Heart left ventricle (tissue), 16 donors: ENCODE measurements around the gene BNIPL. TPM values are rescaled to one million over a fixed set of nuclear protein-coding genes. Genes with fewer than 3 reads are reported as not detected.

Experiments used
- ATAC-seq, 4 donors: fragments of 200-7000 bp; cut with Tn5 transposase; one replicate each; pipeline ENCODE4 v1.9.1; 2020 to 2022; ENCODE audit warnings: moderate library complexity in 4 of 4, mild to moderate bottlenecking in 3 of 4, moderate number of reproducible peaks in 1 of 4
- DNase-seq, 5 donors: peaks; one replicate each; pipeline ENCODE4 v3.0.0-alpha.2; 2020
- H3K27ac ChIP-seq, 12 donors: fragments of 200-600 bp; sonication (generic) in 4 of 12; one replicate each; pipeline versions ENCODE4 v1.5.0 to v1.8.0; 2016 to 2022; ENCODE audit warnings: mild to moderate bottlenecking in 2 of 12
- H3K27me3 ChIP-seq, 9 donors: fragments of 200-600 bp; sonication (generic) in 2 of 9; one replicate each; pipeline versions ENCODE4 v1.5.1 to v1.8.0; 2016 to 2022; ENCODE audit warnings: mild to moderate bottlenecking in 3 of 9
- H3K36me3 ChIP-seq, 9 donors: fragments of 200-600 bp; sonication (generic) in 2 of 9; one replicate each; pipeline versions ENCODE4 v1.5.0 to v1.8.0; 2018 to 2022; ENCODE audit warnings: mild to moderate bottlenecking in 2 of 9
- H3K4me1 ChIP-seq, 12 donors: fragments of 200-600 bp; sonication (generic) in 4 of 12; one replicate each; pipeline versions ENCODE4 v1.5.0 to v1.8.0; 2016 to 2022; ENCODE audit warnings: mild to moderate bottlenecking in 3 of 12
- H3K4me3 ChIP-seq, 12 donors: fragments of 200-600 bp; sonication (generic) in 4 of 12; one replicate each; pipeline versions ENCODE4 v1.5.0 to v1.8.0; 2017 to 2022; ENCODE audit warnings: mild to moderate bottlenecking in 9 of 12, moderate library complexity in 4 of 12
- H3K9me3 ChIP-seq, 12 donors: fragments of 200-600 bp; sonication (generic) in 4 of 12; one replicate each; pipeline versions ENCODE4 v1.5.0 to v1.8.0; 2016 to 2022; ENCODE audit warnings: mild to moderate bottlenecking in 1 of 12
- POLR2A ChIP-seq, 2 donors: fragments of 450-650 bp; IDR thresholded peaks; one replicate each; pipeline ENCODE4 v1.6.1; 2017; ENCODE audit warnings: antibody characterized with exemption in 2 of 2, mild to moderate bottlenecking in 2 of 2, moderate library complexity in 2 of 2
- WGBS, 4 donors: extraction: QIAGEN DNeasy Blood & Tissue Kit in 2 of 4; methylation state at CpG; one replicate each; pipeline versions ENCODE4 v1.1.5 to v1.1.7; 2013 to 2018; 5-methylcytosine and 5-hydroxymethylcytosine counted together
- intact Hi-C, 10 donors: fragments of 100-400 bp; cut with DNase I; formaldehyde crosslinking; loops; one replicate each; pipeline versions ENCODE4 v1.11.1 to v1.14.2; 2022
- polyA plus RNA-seq, 2 donors: library from polyadenylated mRNA; stranded (reverse); fragments of 200-250 nt; gene quantifications; one replicate each; pipeline ENCODE4 v1.2.3, GENCODE V29; 2013
- total RNA-seq, 9 donors: library from RNA; depleted of rRNA in 2 of 9; stranded (reverse); fragments of >200 nt in 2 of 9; fragmentation: NEBNext Ultra II Directional in 3 of 9; extraction: Animal tissue kit (Norgen Biotek cat#: 25700) in 3 of 9; gene quantifications; one replicate each; pipeline versions ENCODE4 v1.1.0 to v1.2.4, GENCODE V29; 2016 to 2023
- TF ChIP-seq, protein P1 (sequence below), 12 donors: fragments of 200-600 bp; sonication (generic) in 4 of 12; IDR thresholded peaks; one replicate each; pipeline versions ENCODE4 v1.5.0 to v1.8.0; 2018 to 2022; ENCODE audit warnings: antibody characterized with exemption in 12 of 12, mild to moderate bottlenecking in 5 of 12
- donor health status: ischemic (EF 13 %, LVEDD 7.1; RV severe dilation, severe dysfunction).
- donor health status: healthy with polysubstance abuse.
- donor health status: DM: no; HTN: yes; CAD: no.
- donor health status: DM: no; HTN: no; CAD: no.
- donor health status: ischemic (EF 25% LVEDD 6.9; RV normal size, moderate dysfunction).
- donor health status: ischemic (EF 25% LVEDD 5.7; RV mildly dilated, moderate dysfunction).
- donor health status: healthy.
- donor health status: DM: yes; HTN: yes; CAD: no.
- donor health status: ischemic (EF 35%, LVEDD 5.7; RV mildly dilated, moderate dysfunction).
- donor health status: nonischemic (EF 11% LVEDD 7.7; RV severe dilation, severe dysfunction).
- donor health status: DM: yes; HTN: yes; CAD: no.
- donor health status: PGD.
- donor health status: ischemic (EF 29% LVEDD 5.4; RV normal size, mild dysfunction).
- donor health status: nonischemic (EF 23%, LVEDD 6.1; RV moderate dilation, normal function).

The BNIPL gene
- total and polyA plus RNA-seq, 11 donors = 0.07 to 0.65 (median 0.38) TPM; not detected in 2

- Histone ChIP-seq H3K4me3 (no peak overlapping the region), H3K9me3 (no peaks in the 10 kb centered on the region), H3K4me1 (peaks cover 3 to 58% (median 28%) of the 10 kb centered on the region in 12 donors), H3K27me3 (no peaks in the 10 kb centered on the region), H3K36me3 (peaks cover 0 to 68% (median 57%) of the 10 kb centered on the region in 9 donors), H3K27ac (peak overlapping the region in 1 of 12 donors; percentile 11)
- TF ChIP-seq, protein P1, sequence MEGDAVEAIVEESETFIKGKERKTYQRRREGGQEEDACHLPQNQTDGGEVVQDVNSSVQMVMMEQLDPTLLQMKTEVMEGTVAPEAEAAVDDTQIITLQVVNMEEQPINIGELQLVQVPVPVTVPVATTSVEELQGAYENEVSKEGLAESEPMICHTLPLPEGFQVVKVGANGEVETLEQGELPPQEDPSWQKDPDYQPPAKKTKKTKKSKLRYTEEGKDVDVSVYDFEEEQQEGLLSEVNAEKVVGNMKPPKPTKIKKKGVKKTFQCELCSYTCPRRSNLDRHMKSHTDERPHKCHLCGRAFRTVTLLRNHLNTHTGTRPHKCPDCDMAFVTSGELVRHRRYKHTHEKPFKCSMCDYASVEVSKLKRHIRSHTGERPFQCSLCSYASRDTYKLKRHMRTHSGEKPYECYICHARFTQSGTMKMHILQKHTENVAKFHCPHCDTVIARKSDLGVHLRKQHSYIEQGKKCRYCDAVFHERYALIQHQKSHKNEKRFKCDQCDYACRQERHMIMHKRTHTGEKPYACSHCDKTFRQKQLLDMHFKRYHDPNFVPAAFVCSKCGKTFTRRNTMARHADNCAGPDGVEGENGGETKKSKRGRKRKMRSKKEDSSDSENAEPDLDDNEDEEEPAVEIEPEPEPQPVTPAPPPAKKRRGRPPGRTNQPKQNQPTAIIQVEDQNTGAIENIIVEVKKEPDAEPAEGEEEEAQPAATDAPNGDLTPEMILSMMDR (IDR thresholded peaks at IDR 0.05) = no peak
- TF ChIP-seq POLR2A (IDR thresholded peaks at IDR 0.05) = no peak
- intact Hi-C loops = no loop called here
- 71 to 78% (median 76%) methylated on average over 17 of the region's 17 CpGs for WGBS, 4 donors
- no peak for ATAC-seq
- DNase-seq = no peak
Measured at GRCh38 chr1:150999051-150999674, 37.2 kb upstream of the BNIPL start.

- no peak for DNase-seq
- WGBS, 4 donors = 86 to 95% (median 91%) methylated on average over 2 of the region's 2 CpGs
- H3K4me1 ChIP-seq = peaks cover 6 to 65% (median 35%) of the 10 kb centered on the region in 12 donors
- no peaks in the 10 kb centered on the region for H3K9me3 ChIP-seq
- H3K4me3 ChIP-seq = no peak overlapping the region
- H3K27ac ChIP-seq = no peak overlapping the region
- intact Hi-C loops = no loop called here
- H3K36me3 ChIP-seq = peaks cover 0 to 68% (median 57%) of the 10 kb centered on the region in 9 donors
- H3K27me3 ChIP-seq = no peaks in the 10 kb centered on the region
- TF ChIP-seq POLR2A (IDR thresholded peaks at IDR 0.05) = no peak
- TF ChIP-seq, protein P1 (IDR thresholded peaks at IDR 0.05) = no peak
- no peak for ATAC-seq
Measured at GRCh38 chr1:150999926-151000325, 36.5 kb upstream of the BNIPL start.

- H3K27ac ChIP-seq = no peak overlapping the region
- ATAC-seq = no peak
- no peaks in the 10 kb centered on the region for H3K9me3 ChIP-seq
- H3K27me3 ChIP-seq = no peaks in the 10 kb centered on the region
- TF ChIP-seq, protein P1 (IDR thresholded peaks at IDR 0.05) = no peak
- no peak for TF ChIP-seq POLR2A (IDR thresholded peaks at IDR 0.05)
- H3K4me1 ChIP-seq = peaks cover 6 to 68% (median 38%) of the 10 kb centered on the region in 12 donors
- WGBS, 4 donors = 91 to 96% (median 95%) methylated on average over 3 of the region's 3 CpGs
- peaks cover 0 to 64% (median 57%) of the 10 kb centered on the region in 9 donors for H3K36me3 ChIP-seq
- DNase-seq = no peak
- no peak overlapping the region for H3K4me3 ChIP-seq
- intact Hi-C loops = no loop called here
Measured at GRCh38 chr1:151000408-151000807, 36.0 kb upstream of the BNIPL start.

DNA sequence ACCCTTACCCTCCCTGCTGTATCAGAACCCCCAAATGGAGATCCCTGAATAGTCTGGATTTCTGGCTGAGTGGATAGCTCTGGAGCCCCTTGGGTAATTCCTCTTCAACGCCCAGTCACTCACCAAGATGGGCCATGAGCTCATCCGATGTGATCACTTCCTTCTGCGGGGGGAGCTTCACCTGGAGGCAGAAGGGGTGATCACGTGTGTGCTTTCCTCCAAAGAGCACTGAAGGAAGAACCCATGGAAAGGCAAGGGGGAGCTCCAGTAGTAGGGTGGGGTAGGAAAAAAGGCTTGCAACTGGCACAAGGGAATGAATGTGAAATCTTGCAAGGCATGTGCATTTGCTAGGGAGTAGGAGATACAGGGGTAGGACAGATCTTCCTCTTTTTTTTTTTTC lies 34.8 kb upstream of the BNIPL start:
- no peaks in the 10 kb centered on the region for H3K9me3 ChIP-seq
- DNase-seq = no peak
- H3K4me3 ChIP-seq = no peak overlapping the region
- H3K27me3 ChIP-seq = no peaks in the 10 kb centered on the region
- peak overlapping the region in 1 of 12 donors; percentile 64 for H3K27ac ChIP-seq
- intact Hi-C loops = no loop called here
- H3K4me1 ChIP-seq = peaks cover 6 to 71% (median 35%) of the 10 kb centered on the region in 12 donors
- 51 to 68% (median 62%) methylated on average over 4 of the region's 4 CpGs for whole genome bisulfite sequencing, 4 donors
- TF ChIP-seq POLR2A (IDR thresholded peaks at IDR 0.05) = no peak
- TF ChIP-seq, protein P1 (IDR thresholded peaks at IDR 0.05) = no peak
- ATAC-seq = no peak
- peaks cover 0 to 62% (median 57%) of the 10 kb centered on the region in 9 donors for H3K36me3 ChIP-seq
